OCI-LY7 (cell line): Measurements from ENCODE around the gene SMAD1.

Experiments
- CTCF ChIP-seq: fragments of 200-600 bp; sonication (generic); conservative IDR thresholded peaks from 2 replicates; pipeline ENCODE4 v1.5.1; 2014; ENCODE audit warnings: mild to moderate bottlenecking, antibody characterized with exemption, low read length, moderate library complexity, mixed read lengths
- EZH2phosphoT487 ChIP-seq: fragments of 200-600 bp; sonication (generic); IDR thresholded peaks from 2 replicates; pipeline ENCODE4 v1.6.1; 2018; ENCODE audit warnings: low read depth, borderline replicate concordance, mild to moderate bottlenecking, mixed run types, antibody characterized with exemption, low read length, moderate library complexity, mixed read lengths

- TF ChIP-seq CTCF (no peak), EZH2phosphoT487 (no peak)
Observed at GRCh38 chr4:145481164-145481941, at the start of gene SMAD1.
